EL (cell line): ENCODE data around the gene TMEM218.

Experiments
- DNase-seq: peaks from one replicate; pipeline ENCODE4 v3.0.0-alpha.2; 2016

The TMEM218 gene

DNA sequence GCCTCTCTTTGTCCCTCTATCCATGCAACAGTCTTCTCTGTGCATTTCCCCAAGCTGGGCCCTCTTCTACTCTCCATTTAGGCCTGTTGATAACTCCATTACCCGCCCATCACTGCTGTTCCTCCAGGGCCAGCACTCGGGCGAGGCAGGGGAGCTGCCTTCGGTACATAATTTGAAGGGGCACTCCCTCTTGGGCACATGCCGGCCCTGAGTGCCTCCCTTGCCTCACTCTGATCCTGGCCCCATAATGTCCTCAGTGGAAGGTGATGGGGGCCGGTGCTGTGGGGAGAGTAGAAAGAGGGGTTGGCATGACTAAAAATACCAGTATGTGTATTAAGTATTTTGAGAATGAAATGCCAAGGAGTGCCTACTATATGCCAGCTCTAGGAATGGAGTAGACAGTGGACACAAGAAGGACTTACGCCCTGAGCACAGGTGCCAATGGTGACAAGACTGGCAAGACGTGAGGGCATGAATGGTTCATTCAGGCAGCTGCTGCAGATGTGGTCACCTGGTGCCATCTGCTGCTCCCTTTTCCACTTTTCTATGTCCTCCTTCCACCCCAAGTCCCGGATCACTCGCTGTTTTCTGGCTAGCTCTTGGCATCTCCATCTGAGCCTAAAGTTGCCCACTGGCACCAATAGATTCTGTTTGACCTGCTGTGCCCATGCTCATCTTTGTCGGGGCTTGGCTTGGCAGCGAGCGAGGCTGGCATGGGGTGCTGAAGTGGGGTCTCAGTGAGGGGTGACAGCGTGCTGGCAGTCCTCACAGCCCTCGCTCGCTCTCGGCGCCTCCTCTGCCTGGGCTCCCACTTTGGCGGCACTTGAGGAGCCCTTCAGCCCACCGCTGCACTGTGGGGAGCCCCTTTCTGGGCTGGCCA is 22.6 kb downstream of the TMEM218 start:
- no peak for DNase-seq

DNA sequence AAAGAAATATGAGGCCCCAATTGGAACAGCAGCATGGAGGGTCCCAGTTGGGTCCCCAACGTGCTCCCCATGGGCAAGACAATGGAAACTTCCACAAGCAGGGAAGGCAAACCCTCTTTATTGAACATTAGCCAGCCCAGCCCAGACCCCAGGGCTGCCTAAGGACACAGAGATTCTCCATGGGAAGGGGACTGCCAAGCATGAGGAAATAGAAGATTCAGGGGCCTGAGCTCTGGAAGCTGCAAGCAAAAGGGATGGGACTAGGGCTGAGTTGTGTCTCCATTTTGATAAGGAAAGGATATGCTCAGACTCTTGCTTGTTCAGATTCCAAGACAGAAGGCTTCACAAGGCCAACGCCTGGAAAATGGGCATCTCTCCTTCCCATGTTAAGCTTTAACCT is 23.3 kb downstream of the TMEM218 start:
- DNase-seq, result no peak

DNA sequence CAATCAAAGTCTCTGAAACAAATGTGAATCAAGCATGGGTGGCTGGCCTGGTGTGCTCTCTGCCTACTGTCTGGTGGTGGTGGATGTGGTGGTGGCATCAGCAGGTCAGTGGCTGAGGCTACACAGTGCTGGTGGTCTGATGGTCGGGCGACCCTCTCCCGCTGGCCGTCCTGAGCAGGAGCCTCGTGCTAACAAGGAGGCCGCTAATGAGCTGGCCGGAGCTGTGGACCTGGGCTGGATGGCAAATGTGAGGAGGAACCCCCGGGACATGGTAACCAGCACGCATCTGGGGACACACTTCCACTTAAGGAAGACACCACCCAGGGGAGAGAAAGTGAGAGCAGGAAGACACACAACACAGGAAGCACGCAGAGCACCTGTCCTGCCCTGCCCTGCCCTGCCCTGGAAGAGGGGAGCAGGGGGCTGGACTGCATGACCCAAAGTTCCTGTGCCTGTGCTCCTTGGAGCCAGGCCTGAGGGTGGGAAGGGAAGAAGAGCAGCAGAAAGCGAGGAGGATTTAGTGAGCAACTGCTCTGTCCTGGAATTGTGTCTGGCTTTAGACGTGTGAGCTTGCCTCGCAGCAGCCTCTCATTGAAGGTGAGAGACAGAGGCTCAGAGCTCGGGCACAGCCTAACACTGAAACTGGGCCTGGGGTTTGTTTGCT is 24.7 kb downstream of the TMEM218 start:
- no peak for DNase-seq

DNA sequence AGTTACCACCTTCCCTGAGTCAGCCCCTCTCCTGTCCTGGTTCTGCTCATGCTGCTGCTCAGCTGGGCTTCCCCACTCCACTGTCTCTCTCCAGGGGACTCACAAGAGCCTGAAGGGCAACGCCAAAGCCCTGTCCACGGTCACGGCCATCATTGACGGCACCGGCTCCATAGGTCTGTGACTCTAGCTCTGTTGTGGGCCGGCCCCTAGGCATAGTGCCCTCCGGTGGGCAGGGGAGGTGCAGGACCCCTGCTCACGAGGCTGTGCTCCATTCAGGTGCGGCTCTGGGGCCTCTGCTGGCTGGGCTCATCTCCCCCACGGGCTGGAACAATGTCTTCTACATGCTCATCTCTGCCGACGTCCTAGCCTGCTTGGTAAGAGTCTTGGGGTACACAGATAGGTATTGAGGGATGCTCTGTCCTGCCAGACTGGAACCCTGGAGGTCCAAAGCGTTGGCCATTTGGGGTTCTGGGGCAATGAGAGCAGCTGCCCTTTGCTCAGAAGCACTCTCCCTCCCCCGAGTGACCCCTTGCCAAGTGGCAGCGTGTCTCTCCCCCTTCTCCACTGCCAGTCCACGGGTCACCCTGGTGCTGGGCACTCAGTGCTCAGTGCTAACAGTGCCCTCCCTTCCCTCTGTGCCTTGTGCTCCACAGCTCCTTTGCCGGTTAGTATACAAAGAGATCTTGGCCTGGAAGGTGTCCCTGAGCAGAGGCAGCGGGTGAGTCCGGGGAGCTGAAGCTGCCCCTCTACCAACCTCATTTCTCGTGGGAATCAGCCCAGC is 25.9 kb downstream of the TMEM218 start:
- no peak for DNase-seq

DNA sequence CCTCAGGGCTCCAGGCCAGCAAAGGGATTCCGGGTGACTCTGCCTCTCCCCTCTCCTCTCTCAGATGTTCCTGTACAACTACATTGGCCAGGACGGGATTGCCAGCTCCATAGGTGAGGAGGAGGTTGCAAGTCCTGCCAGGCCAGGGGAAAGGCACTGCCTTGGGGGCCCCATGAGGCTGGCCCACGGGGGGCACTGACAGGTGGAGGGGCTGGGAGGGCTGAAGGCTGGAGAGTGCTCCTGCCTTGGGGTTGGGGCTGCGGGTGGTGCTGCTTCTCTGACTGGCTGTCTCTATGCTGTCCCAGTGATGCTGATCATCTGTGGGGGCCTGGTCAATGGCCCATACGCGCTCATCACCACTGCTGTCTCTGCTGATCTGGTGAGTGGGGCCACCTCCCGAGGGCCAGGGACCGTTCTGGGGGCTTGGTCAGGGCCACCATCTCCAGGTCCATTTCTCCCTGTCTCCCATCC is 26.6 kb downstream of the TMEM218 start:
- no peak for DNase-seq

DNA sequence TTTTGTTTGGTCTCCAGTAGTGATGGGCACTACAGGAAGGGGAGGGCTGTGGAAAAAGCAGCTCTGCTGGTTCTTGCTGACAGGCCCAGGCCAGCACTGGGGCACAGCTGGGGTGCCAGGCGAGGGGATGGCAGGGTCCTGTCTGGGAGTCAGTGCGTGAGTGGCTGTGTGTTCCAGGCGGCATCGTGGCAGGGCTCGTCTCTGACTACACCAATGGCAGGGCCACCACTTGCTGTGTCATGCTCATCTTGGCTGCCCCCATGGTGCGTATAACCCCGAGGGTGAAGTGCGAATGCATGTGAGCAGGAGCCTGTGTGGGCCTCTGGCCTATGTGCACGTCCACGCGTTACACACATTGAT is 27.4 kb downstream of the TMEM218 start:
- DNase-seq, result no peak

DNA sequence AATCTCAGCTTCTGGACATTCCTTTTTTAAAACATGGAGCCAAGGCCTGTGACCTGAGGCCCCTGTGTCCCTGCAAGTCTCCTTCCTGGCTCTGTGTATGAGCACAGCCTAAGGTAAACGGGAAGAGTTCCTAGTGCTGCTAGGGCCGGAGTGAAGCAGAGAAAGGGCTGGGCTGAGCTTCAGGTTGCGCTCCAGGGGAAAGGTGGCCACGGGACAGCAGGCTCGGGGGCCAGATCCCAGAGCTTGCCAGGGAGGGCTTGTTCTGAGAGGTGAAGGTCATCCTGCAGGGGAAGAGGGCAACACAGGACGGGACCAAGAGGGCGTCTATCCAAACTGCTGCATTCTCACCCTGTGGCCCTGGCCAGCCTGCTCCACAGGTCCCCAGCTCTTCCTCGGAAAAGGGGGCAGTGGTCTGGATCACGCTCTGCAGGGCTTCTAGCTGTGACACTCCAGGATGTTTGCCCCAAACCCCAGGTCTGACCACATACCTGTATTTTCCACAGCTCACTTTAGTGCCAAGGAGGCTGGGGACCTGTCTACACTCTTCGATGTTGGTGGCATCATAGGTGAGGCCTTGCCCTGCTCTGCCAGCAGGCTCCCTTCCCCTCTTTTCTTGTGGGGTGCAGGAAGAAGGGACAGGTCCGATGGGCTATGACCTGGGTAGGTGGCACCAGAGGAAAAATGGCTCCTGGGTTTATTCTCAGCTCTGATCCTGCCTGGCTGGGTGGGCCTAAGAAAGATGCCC is 27.9 kb downstream of the TMEM218 start:
- no peak for DNase-seq

DNA sequence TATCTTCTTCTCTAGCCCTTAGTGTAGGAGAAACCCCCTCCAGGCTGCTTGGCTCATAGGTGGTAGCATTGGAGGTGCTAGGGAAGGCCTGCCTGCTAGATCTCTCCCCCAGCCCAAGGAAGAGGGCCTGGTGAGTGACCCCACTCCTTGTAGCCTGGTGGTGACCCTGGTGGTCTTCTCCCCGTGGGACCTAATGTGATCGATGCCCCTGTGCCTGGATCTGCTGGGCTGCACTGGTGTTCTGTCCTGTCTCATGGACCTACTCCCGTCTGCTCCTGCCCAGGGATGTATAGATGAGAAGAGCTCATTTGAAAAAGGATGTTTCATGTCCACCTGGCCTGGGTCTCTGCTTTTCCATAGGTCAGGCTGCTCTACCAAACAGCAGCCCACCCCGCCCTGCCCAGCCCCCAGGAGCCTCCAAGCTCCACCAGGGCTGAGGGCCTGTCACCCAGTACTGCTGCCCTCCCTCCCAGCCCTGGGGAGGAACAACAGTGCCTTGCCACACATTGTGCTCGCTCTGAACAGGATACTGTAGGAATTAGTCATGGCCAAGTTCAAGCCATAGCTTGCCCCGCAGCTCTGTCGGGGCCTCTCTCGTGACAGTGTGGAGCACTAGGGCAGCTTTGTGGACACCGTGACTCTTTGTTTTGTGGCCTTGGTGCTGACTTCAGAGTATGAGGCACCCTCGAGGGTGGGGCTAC is 28.7 kb downstream of the TMEM218 start:
- peak; percentile 91 for DNase-seq

DNA sequence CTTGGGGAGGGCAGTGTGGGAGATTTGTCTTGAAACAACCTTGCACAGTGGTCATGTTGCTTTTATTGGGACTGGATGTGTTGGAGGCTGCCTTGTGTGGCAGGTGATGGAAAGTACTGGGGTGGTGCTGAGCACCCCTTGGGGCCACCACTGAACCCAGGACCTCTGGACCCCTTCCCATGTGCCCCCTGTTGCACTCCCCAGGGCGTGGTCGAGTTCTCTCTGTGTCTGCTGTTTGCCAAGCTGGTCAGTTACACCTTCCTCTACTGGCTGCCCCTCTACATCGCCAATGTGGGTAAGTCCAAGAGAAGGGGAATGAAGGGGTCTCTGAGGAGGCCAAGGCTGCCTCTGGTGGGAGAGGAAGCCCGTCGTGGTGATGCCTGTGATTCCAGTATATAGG is 29.4 kb downstream of the TMEM218 start:
- DNase-seq, result no peak

DNA sequence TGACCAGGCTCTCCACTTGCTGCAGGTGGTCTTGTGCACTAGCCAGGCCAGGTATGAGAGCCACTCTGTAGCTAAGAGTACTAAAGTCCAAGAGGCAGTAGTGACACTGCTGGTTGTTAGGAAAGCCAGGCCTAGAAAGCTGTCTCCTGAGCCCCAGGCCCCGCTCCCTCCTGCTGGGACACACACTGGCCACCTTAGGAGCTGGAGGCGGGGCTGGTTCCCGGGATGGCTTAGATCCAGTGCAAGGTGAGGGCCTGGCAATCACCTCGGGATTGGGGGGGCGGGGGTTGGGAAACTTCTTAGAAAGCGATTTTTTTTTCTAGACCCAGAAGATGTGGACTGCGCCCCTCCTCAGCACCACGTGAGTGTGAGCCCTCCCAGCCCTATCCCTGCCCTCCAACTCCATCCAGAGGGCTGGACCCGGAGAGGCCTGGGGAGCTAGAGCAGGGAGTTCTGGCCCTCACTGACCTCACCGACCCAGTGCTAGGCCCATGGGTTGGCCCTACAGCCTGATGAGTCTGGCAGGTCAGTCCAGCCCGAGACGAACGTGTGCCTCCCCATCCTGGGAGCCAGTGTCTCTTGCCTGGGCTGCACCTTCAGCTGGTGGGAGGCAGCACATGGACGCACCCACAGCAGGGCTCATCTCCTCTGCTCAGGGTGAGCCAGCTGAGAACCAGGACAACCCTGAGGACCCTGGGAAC is 30.2 kb downstream of the TMEM218 start:
- DNase-seq, result no peak

DNA sequence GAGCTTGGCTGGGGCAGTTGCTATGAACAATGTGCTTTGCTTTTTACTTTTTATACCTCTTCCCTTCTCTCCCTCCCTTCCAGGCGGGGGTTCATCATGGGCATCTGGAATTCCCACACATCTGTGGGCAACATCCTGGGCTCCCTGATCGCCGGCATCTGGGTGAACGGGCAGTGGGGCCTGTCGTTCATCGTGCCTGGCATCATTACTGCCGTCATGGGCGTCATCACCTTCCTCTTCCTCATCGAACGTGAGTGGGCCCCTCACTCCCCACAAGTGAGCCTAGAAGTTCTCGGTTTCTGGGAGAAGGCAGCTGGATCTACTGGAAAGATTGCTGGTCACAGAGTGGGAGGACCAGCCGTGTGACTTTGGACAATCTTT is 30.9 kb downstream of the TMEM218 start:
- no peak for DNase-seq

DNA sequence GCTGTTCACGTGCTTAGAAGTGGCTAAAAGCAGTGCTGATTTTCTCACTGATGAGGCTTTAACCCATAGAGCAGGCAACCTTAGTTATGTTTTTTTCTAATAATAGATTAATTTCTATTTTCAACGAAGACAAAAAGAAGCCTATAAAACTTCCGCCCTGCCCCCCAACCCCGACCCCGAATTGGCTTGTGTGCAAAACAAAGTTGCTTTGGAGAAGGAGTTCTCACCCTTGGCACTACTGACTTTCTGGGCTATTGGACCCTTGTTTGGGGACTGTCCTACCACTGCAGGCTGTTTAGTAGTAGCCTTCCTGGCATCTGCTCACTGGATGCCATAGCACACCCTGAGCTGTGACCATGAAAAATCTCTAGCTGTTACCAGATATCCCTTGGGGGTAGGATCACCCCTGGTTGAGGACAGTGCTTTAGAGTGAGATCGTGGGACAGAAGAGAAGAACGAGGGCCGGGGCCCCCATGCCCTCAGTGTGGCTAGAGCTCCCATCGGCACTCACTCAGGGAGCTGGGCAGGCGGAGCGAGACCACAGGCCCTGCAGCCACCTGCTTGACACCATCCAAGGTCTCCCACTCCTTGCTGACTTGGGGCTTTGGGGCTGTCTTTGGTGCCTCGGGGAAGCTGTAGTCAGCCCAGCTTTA is 31.4 kb downstream of the TMEM218 start:
- DNase-seq, result no peak

DNA sequence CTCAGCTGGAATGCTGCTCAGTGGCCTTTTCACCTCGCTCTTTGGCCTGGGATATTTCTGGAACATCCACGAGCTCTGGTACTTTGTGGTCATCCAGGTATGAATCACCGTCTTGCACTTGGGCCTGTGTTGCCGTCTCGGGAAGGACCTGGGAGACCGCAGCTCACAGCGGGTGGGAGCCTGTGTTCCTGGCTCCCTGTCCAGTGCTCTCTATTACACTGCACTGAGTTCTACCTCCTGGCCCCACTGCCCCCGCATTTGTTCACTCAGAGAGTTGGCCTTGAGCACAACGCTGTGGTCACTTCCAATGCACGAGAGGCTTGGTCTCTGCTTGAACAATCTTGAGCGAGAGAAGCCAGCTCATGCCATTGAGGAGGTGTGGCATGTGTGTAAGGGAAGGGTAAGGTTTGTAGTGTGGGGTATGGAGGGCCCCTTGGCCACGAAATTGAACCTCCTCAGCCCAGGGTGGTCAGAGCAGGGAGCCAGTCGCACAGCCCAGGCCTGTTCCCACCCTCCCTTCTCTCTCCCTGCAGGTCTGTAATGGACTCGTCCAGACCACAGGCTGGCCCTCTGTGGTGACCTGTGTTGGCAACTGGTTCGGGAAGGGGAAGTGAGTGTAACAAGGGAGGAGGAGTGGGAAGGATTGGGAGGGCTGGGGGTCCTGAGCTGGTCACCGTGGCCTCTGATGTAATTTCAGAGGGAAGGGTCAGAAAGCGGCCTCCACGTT is 32.1 kb downstream of the TMEM218 start:
- no peak for DNase-seq

DNA sequence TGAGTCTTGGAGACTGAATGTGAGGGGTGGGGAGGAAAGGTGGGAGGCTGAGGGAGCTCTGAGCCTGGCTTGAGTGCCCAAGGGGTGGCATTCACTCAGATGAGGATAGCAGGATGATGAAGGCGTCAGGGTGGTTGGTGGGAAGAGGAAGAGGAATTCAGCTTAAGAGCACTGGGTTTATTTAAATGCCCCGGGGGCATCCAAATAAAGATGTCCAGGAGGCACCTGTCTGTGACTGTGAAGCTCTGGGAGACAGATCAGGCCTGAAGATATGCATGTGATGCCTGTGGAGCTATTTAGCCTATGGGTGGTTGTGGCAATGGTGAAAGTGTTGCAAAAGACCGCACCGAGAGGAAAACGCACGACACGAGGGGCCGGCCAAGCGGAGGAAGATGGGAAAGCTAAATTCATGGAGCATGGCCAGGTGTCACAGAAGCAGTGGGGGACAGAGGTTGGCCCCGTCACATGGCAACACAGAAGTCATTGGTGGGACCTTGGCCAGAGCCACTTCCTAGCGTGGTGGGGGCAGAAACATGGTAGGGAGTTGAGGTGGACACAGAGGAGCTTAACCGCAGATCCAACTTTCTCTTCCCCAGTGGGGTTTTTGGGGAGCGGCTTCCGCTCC is 32.8 kb downstream of the TMEM218 start:
- no peak for DNase-seq

DNA sequence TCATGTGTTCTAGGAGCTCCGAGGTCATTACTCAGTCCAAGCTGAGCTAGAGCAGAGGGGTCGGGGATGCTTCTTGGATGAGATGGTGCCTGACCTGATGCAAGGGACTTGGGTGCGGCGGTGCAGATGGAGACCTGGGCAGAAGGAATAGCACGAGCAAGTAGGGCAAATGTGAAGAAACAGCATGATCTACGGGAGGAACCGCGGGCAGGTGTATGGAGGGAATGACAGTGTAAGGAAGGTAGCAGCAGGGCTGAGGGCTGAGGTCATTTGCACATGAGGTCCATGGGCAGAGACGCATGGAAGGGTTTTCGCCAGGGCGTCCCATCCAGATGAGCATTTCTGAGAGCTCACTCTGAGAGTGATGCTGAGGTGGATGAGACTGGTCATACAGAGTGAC is 33.4 kb downstream of the TMEM218 start:
- DNase-seq, result no peak

DNA sequence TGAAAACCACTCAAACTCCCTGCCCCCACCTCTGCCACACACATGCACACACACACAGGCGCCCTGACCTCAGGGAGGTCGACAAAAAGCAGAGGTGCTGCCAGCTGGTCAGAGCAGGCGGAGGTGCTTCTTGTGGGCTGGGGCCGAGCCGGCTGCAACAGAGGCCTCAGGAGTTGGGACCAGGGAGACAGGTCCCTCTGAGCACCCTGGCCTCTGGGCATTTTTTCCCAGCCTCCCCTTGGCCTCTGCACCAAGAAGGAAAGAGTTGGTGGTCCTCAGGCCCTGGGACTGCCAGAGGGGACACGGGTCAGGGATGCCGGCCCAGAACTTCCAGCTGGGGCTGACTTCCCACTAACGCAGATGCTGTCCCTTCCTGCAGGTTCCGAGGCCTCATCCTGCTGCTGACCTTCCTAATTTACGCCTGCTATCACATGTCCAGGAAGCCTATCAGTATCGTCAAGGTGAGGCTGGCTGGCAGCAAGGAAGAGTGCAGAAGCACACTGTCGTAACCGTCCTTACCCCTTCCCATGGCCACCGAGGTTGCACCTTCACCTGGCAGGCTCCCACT is 35.0 kb downstream of the TMEM218 start:
- no peak for DNase-seq

DNA sequence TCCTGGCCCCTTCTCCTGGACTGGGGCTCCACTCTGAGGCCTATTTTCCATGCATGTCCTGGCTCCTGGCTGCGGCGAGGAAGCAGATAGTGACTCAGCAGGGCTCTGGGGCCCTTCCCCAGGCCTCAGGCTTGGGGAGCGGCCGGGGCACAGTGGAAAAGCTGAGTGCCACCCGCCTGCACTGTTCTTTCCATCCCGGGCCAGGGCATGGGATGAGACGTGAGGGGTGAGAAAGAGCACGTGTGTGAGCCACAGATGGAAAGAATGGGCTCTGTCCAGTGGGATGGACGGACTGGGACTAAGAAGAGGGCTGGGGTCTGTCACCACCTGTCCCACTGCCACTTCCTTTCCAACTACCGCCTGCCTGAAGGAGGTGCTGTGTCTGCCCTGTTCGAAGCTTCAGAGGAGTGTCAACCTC is 35.5 kb downstream of the TMEM218 start:
- DNase-seq, result no peak

DNA sequence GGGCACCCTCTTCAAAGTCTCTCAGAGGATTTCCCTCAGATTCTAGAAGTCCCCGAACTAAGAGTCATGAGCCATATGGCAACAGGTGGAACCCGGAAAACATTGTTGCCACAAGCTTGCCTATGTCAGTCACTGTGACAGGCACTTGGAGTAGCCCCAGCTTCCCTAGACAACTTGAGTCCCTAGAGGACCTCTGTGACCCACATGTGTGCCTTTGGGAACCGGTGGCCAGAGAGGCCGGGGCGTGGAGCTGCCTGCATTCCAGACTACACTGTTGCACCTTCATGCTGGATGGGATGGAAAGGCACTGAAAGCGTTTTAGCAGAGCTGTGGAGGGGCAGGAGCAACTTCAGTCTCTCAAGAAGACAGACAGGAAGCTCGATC is 36.2 kb downstream of the TMEM218 start:
- no peak for DNase-seq

DNA sequence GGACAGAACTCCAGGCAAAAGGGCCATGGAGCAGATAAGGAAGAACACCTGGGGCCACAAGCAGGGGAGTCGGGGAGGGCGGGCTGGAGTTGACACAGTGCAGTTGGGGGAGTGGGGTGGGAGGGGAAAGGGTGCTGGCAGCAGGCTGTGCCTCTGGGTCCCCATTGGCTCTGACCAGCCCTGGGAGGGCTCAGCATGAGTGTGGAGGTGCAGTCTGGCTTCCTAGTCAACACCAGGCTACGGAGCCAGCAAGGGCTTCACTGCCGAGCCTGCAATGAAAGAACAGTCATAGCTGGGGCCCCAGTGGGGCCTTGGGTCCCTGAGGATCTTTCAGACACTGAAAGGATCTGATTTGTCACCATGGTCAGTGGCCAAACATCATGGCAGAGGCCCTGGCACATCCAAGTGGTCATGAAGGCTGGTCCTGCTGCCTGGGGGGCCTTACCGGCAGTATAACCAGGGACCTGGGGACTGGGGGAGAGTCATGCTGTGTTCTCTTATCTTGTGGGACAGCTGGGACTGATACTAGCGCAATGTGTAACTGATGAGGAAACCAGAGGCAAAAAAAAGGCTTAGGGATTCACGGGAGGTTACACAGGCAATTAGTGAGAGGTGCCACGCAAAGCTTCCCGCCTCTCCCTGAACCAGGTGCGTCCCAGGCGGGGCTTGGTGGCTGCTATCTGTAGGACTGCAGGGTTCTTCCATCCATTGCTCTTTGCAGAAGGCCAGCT is 36.8 kb downstream of the TMEM218 start:
- DNase-seq, result no peak
